ENCODE results near the gene CD48. TPM values are rescaled to one million over a fixed set of nuclear protein-coding genes. Genes with fewer than 3 reads are reported as not detected.
"Not testable (repeated sequence)": the region's sequence is repeated elsewhere in the genome, so short reads cannot be mapped to it uniquely, and the experiment has no call there.

The CD48 gene
- total RNA-seq, 2 donors from 2014 or later = 1.9 to 5.5 TPM

DNA sequence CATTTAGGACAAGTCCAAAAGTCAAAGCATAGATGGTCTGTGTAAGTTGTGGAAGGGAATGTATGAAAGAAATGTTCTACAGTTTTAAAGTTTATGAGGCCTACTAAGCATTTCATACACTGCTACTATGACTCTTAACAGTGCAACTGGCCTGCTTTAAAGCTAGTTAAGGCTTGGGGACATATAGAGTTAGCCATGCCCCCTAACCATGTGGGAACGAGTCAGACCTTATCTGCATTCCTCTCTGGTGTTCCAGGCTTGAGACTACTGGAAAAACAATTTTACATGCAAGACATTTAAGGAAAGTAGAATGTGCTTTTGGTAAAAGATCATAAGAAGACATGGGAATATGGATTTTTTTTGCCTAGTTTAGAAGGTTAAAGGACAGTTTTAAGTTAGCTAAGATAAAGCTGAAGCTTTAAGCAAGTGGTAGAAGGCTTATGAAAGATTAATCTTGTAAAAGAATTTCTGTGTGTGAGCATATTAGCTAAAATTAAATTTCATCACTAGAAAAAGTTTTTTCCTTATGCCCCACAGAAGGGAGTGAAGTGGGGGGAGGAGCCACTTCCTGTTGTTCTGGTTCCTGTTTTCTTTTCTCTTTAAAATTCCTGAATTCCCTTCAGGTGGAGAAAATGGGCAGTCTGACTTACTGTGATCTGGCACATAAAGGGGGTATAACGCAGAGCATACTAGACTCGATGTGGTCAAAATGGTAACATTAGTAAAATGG is 8.9 kb upstream of the CD48 start:
- DNase-seq (no peak), ATAC-seq (no peak)
- intact Hi-C loops (cut with DNase I) = no loop called here

DNA sequence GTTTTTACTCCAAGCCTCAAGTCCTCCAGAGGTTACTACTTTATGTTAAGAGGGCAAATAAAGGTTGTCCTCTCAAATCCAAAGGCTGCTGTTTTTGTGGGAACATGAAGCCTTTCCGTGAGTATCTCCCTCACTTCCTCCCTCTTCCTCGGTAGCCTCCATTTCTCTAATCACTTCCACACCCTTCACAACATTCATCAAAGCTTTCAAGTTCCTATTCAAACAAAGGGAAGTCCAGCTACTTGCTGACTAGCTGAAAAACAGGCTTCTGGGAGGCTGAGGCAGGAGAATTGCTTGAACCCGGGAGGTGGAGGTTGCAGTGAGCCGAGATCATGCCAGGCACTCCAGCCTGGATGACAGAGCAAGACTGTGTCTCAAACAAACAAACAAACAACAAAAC is 6.6 kb upstream of the CD48 start:
- no peak for DNase-seq
- intact Hi-C loops (cut with DNase I) = no loop called here

DNA sequence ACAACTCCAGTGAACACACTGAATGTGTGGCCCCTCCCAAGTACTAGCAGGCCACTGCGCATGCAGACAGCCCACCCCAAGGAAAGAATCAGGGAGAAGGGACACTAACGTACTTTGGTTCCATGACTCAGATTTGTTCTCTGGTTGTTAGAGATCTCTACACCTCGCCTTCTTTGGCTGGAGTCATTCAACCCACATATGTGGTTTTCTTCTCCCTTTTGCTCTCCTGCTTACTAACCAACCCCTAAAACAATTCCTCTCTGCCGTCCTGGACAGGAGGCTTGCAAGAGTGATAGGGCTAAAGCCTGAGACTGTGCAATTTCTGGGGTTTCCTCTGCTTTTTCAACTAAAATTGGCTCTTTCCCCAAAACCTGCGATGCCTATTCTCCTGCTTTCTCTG is 5.7 kb upstream of the CD48 start:
- ATAC-seq (no peak), DNase-seq (no peak)
- intact Hi-C loops (cut with DNase I) = no loop called here

More for the DNA sequence above, 6.6 kb upstream of the CD48 start:
- no peak for ATAC-seq

DNA sequence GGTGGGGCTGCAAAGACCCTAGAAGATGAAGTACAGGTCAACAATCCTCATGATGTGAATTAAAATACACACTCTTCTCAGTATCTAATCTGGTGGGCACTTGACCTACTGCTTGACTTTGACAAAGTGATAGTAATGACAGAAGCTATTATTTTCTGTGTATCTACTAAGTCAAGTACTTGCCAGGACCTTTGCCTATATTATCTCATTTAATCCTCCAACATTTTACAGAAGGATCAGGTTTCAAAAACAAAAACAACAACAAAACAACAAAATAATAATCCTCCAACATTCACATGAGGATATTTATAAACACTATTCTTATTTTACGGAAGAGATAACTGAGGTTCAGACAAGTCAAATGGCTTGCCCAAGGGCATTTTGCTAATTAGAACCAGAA is 4.4 kb upstream of the CD48 start:
- intact Hi-C loops (cut with DNase I) = no loop called here
- ATAC-seq = no peak
- DNase-seq = no peak

DNA sequence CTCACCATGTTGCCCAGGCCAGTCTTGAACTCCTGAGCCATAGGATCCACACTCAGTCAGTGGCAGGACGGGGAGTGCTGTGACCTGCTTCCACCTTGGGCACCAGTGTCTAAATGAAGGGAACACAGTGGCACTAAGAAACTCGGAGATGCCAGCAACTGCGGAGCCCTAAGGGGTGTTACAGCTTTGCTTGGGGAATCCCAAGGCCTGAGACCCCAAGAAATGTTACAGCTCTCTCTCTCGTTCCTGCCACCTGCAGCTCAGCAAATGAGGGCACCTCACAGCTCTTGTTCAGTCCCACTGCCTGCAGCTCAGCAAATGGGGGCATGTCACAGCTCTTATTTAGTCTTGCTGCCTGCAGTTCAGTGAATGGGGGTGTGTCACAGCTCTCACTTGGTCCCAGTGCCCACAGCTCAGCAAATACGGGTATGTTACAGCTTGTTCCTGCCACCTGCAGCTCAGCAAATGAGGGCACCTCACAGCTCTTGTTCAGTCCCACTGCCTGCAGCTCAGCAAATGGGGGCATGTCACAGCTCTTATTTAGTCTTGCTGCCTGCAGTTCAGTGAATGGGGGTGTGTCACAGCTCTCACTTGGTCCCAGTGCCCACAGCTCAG is 2.5 kb upstream of the CD48 start:
- ATAC-seq = peak in 1 of 2 donors; percentile 12
- intact Hi-C loops (cut with DNase I); DNase-seq: not testable (repeated sequence)

DNA sequence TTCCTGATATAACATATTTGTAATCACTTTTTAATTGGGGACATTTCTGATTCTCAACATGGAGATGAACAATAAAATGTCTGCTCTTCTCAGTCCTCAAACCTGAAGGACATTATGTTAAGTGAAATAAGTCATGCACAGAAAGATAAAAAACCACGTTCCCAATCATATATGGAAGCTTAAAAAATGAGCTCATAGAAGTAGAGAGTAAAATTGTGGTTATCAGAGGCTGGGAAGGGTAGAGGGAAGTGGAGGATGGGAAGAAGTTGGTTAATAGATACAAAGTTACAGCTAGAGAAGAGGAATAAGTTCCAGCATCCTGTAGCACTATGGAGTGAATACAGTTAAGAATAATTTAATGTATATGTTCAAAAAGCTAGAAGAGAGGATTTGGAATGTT is 1.5 kb upstream of the CD48 start:
- intact Hi-C loops (cut with DNase I) = no loop called here
- ATAC-seq (no peak), DNase-seq (no peak)

DNA sequence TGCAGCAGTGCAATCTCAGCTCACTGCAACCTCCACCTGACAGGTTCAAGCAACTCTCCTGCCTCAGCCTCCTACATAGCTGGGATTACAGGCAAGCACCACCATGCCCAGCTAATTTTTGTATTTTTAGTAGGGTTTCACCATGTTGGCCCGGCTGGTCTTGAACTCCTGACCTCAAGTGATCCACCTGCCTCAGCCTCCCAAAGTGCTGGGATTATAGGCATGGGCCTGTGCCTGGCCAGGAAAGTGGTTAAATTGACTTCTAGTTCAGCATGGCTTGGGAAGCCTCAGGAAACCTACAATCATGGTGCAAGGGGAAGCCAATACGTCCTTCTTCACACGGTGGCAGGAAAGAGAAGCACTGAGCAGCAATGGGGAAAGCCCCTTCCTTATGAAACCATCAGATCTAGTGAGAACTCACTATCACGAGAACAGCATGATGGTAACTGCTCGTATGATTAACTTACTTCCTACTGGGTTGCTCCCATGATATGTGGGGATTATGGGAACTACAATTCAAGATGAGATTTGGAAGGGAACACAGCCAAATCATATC is 981 bp upstream of the CD48 start:
- DNase-seq; intact Hi-C loops (cut with DNase I): not testable (repeated sequence)
- peak in 1 of 2 donors; percentile 62 for ATAC-seq

DNA sequence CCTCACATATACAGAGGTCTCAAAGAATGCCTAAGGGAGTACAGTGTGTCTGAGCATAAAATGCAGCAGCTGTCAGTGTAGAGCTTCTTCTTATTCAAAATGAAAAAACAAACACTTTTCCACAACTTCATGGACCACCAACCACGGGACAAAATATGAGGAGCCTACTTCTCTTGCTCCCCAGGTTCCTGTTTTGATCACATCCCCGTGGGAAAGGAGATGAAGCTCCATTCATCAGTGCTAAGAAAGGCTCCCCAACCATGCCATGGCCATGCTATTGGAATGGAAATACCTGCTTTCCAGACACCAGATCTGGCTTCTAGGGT is 383 bp downstream of the CD48 start:
- intact Hi-C loops (cut with DNase I) = no loop called here
- no peak for ATAC-seq
- DNase-seq = no peak

DNA sequence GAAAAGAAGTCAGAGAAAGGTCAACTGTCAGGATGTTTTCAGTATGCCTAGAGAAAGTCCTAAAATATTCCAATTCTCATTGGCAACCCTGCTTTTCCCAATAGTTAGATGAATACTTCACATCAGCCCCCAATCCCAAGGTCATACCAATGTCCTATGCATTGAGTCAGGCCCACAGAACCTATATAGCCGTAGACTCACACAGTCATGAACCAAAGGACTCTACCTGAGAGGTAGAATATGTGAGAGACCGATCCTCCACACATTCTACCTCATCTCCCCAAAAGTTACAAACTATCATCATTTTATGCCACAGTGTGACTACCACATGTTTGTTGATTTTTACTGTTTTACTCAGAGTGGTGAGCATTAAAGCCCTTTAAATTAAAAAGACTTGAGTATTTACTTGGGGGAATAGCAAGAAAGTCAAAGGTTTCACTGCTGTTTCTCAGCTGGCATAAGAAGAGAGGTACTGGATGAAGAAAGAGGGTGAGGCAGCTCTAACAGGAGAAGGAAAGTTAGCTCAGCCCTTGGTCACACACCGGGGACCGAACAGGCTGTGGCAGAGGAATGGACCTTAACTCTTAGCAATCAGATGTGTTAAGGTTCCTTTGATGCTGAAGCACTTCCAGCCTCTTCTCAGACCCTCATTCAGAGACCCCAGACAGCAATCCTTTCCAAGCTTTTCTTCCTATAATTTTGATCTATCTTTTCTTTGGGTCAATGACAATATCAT is 937 bp downstream of the CD48 start:
- intact Hi-C loops (cut with DNase I) = no loop called here

DNA sequence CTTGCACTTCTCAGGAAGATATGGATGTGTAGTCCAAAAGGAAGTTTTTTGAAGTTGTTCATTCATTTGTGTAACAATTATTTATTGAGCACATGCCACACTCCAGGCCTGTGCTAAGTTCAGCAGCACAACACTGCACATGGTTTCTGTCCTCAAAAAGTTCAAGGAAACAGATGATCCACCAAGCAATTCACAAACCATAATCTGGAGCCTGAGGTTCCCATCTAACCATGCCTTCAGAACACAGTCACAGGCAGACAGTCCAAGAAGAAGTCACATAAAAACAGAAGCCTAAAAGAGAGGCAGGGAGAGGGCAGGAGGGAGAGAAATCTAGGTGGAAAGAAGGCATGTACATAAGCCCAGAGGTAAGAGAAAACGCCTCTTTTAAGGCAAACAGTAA is 1.9 kb downstream of the CD48 start:
- ATAC-seq (no peak), DNase-seq (no peak)
- intact Hi-C loops (cut with DNase I) = no loop called here

More for the DNA sequence above, 937 bp downstream of the CD48 start:
- ATAC-seq (no peak), DNase-seq (no peak)

DNA sequence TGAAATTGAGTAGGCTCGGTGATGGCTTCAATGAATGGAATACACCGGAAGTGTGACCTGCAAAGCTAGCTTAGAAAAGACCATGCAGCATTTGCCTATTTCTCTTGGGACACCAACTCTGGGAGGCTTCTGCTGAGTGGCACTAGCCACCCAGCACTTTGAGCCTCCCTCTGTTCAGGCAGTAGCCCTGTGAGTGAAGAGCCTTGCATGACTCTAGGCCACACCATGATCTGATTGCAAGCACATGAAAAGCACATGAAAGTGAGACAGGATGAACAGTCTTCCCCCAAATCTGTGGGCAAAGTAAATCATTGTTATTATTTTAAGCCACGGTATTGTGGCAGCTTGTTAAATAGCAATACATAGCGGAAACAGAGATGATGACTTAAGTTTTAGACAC is 2.8 kb downstream of the CD48 start:
- ATAC-seq = no peak
- intact Hi-C loops (cut with DNase I) = no loop called here
- DNase-seq = no peak

DNA sequence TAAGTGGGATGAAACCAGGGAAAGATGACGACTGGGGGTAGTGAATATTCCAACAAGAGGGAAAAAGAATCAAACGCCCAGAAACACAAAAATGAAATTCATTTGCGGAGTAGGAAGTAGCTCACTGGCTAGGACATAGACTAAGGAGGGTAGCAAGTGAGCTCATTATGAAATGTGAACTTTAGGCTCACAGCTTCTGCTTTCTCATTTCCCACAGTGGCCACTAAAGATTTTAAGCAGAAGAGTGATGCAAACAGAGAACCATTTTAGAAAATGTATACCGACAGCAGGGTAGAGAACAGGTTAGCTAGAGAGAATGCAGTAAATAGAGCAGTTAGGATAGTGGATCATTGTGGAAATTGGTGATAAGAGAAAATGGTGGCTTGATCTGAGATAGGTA is 3.5 kb downstream of the CD48 start:
- intact Hi-C loops (cut with DNase I) = no loop called here
- peak in 1 of 2 donors; percentile 42 for ATAC-seq
- no peak for DNase-seq

DNA sequence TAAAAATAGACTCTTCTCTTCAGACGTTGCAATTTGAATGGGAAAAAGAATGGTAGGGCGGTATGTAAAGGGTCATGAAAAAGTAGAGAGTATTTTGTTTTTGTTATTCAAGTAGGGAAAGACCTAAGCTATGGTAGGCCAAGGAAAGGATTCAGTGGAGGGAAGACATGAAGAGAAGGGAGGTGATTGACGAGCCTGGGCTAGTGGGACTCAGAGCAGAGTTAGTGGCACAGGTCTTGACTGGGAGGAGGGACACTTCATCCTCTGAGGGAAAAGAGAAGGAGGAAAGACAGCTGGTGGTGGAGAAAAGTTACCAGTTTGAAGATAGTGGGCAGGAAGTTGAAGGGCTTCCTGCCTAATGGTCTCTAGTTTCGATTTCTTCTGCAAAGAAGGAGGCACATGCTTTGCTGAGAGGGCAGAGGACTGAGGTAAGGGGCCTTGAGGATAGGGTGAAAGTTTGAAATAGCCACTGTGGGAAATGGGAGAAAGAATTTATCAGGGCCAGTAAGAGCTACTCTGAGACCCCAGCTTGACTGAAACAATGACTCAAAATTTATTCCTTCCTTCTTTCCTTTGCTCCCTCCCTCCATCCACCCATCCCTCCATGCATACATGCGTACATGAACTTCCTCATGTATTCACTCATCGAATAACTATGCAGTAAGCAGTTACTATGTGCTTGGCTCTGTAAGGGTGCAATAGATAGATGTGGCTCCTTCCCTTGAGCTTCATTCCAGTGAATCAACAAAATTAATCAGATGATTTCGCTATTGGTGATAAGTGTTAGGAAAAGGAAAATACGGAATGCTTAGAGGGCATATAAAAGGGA is 4.2 kb downstream of the CD48 start:
- no peak for ATAC-seq
- no peak for DNase-seq
- intact Hi-C loops (cut with DNase I) = no loop called here

DNA sequence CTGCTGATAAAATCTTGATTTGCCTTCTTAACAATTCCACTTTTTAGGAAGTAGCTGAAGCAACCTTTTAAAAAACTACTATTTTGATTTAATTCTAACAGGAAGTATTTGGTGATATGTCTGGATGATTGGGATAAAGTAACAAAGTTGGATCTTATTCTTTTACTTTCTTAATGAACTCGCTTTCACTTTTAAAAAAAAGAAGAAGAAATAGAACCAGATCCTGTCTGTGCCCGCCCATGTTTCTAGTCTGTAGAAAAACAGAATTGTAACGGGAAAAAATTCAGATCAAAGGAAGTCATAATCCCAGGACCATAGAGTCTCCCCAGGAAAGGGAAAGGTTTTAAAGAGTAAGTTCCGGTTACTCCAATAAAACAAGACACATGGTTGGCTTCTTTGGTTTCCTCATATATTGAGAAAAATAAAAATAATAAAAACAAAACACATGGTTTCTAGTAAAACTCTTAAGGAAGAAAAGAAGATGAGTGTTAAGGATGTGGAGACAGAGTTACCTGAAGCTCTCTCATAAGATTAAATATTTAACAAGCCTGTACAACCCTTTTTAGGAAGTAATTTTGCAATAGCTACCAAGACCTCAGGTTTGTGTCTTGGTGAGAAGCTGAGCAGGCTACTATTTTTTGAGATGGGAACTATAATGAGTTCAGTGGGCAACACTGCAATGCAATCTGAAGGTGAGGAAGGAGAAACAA is 4.9 kb downstream of the CD48 start:
- no peak for DNase-seq
- intact Hi-C loops (cut with DNase I) = no loop called here

DNA sequence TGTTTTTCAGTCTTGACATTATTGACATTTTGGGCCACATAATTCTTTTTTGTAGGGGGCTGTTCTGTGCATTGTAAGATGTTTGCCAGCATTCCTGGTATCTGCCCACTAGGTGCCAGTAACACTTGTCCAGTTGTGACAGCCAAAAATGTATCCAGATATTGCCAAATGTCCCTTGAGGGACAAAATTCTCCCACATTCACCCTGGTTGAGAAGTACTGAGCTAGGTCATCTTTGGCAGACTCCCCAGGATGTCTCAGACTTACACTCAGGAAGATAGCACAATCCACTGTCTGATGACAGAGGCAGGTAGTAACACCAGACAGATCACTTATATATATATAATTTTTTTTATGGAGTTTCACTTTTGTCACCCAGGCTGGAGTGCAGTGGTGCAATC is 5.9 kb downstream of the CD48 start:
- no peak for DNase-seq
- intact Hi-C loops (cut with DNase I) = no loop called here
- no peak for ATAC-seq

More for the DNA sequence above, 4.9 kb downstream of the CD48 start:
- no peak for ATAC-seq

DNA sequence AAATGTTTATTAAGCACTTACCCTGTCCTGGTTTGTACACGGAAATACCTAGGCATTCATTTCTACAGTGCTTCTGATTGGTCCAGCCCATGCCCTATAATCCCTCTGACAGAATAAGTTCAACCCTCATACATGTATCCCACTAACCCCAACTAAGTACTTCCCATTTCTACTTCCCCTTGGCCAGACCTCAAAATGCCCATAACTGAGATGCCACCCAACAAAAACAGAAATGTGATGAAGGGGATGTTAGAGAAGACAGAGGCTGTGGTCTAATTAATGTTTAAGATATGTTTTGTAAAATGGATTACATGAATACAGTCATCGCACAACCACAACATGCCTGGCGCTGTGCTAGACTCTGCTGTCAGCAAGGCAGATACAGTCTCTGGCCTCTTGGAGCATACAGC is 6.4 kb downstream of the CD48 start:
- peak; percentile 30 to 76 for ATAC-seq
- DNase-seq; intact Hi-C loops (cut with DNase I): not testable (repeated sequence)

DNA sequence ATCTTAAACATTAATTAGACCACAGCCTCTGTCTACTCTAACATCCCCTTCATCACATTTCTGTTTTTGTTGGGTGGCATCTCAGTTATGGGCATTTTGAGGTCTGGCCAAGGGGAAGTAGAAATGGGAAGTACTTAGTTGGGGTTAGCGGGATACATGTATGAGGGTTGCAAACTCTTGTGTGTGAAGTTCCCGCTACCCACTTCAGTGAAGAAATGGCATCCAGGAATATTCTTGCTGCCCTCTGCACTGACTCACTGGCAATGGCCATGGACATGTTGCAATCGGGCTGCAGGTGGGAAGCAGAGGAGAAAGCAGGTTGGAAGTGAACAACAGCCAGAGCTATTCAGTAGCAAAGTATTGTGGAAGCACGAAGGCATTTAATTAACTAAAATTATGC is 7.4 kb downstream of the CD48 start:
- DNase-seq = no peak

DNA sequence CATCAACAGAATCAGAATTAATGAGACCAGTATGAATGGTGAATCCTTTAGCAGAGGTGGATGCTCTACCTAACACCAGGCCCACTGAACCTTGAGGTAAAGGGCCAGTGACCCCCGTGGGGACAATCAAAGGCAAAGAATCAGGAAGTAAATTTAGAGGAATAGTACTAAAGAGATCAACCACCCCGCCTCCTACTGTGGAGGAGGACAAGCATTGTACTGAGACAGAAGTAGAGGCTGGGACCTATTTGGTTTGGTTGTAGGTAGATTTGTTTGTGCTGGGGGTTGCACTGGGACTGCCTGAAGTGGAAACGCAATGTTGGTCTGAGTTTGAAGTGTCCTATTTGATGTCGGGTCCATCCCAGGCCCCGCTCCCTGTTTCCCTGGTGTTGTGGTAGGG is 9.5 kb downstream of the CD48 start:
- ATAC-seq = no peak
- intact Hi-C loops (cut with DNase I) = no loop called here
- no peak for DNase-seq

More for the DNA sequence above, 7.4 kb downstream of the CD48 start:
- intact Hi-C loops (cut with DNase I) = no loop called here
- ATAC-seq = peak; percentile 19 to 79

DNA sequence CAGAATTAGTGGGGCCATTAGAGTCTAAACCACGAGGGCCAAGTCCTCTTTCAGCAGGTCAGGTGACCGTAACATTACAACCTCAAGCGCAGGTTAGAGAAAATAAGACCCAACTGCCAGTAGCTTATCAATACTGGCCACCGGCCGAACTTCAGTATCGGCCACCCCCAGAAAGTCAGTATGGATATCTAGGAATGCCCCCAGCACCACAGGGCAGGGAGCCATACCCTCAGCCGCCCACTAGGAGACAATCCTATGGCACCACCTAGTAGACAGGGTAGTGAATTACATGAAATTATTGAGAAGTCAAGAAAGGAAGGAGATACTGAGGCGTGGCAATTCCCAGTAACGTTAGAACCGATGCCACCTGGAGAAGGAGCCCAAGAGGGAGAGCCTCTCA is 19.2 kb downstream of the CD48 start:
- intact Hi-C loops (cut with DNase I); ATAC-seq; DNase-seq: not testable (repeated sequence)

Data from left cardiac atrium (tissue), 4 donors.